ENCODE results near the gene GPBP1.
"Not testable (repeated sequence)": the region's sequence is repeated elsewhere in the genome, so short reads cannot be mapped to it uniquely, and the experiment has no call there.

Gene GPBP1

DNA sequence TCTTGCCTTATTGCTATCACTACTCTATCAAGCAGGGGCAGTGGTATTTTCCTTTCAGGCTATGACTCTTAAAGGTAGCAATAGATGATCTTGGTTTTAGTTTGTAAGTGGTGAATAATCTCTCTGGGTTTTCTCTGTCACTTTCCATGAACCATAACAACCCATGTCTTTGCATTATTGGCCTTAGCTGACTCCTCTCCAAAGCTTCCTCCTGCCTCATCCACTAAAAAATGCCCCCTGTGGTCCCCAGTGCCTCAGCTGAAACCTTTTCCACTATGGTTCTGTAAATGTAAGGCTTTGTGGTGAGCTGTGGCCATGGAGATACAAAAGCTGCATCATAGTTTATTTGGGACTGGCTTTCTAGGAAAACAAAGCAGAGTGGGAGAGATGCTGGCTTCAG, 128.8 kb downstream of the GPBP1 start:
- in situ Hi-C loops (cut with MboI; ENCODE audit: low sequenced_read_pairs, unreplicated experiment) = no loop called here
- DNase-seq (ENCODE audit: low spot score) = no peak
- TF ChIP-seq, protein P1, sequence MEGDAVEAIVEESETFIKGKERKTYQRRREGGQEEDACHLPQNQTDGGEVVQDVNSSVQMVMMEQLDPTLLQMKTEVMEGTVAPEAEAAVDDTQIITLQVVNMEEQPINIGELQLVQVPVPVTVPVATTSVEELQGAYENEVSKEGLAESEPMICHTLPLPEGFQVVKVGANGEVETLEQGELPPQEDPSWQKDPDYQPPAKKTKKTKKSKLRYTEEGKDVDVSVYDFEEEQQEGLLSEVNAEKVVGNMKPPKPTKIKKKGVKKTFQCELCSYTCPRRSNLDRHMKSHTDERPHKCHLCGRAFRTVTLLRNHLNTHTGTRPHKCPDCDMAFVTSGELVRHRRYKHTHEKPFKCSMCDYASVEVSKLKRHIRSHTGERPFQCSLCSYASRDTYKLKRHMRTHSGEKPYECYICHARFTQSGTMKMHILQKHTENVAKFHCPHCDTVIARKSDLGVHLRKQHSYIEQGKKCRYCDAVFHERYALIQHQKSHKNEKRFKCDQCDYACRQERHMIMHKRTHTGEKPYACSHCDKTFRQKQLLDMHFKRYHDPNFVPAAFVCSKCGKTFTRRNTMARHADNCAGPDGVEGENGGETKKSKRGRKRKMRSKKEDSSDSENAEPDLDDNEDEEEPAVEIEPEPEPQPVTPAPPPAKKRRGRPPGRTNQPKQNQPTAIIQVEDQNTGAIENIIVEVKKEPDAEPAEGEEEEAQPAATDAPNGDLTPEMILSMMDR (IDR thresholded peaks at IDR 0.05; ENCODE audit: borderline replicate concordance, control extremely low read depth, extremely low read depth, insufficient read depth, missing control alignments) = no peak

DNA sequence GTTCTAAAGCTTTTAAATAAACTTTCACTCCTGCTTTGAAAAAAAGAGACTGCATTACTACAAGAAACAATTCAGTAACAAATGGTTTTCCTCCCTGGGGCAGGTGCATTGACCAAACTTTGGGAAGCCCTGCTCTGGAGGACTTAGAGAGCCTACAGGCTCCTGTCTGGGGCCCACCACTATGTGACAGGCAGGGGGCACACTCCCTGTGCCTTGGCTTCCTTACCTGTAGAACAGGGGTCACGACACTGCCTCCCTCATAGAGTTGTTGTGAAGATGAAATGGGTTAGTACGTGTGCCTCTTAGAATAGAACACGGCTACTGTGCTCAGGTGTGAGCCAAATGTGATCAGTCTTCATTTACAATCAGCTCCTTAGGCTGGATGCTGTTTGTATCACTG, 130.1 kb downstream of the GPBP1 start:
- in situ Hi-C loops (cut with MboI; ENCODE audit: low sequenced_read_pairs, unreplicated experiment) = no loop called here
- no peak for DNase-seq (ENCODE audit: low spot score)

DNA sequence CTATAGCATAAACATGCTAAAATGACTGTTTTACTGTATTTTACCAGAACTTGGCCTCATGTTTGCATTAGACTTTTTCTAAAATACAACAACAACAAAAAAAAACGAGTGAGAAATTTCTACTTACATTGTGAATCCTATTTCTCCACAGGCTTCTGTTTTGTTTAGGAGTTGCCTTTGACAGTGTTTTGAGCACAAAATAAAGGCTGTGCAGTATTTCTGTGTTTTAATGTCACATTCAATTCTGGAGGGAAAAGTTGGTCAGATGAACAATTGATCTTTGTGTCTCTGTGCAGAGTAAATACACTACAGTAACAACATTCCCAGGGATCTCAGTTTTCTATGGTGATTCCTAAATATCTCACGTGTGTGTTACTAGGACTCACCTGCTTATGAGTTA, 131.1 kb downstream of the GPBP1 start:
- TF ChIP-seq, protein P1 (IDR thresholded peaks at IDR 0.05; ENCODE audit: borderline replicate concordance, control extremely low read depth, extremely low read depth, insufficient read depth, missing control alignments) = no peak
- no peak for DNase-seq (ENCODE audit: low spot score)
- in situ Hi-C loops (cut with MboI; ENCODE audit: low sequenced_read_pairs, unreplicated experiment) = no loop called here

More for the DNA sequence above, 130.1 kb downstream of the GPBP1 start:
- TF ChIP-seq, protein P1 (IDR thresholded peaks at IDR 0.05; ENCODE audit: borderline replicate concordance, control extremely low read depth, extremely low read depth, insufficient read depth, missing control alignments) = no peak

DNA sequence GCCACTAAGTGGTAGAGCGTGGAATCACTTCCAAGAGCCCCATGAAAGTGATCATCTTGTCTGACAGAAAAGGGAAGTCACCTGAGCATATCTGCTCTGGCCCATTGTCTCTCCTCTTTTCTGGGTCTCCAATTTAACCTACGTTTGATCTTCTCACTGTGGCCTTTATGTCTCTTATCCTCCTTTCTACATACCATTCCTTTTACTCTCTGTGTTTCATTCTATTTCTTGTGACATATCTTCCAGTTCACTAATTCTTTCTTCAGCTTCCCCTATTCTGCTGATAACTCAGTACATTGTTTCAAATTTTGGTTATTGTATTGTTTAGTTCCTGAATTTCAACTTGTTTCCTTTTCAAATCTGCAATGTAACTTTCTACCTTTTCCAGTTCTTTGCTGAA, 132.5 kb downstream of the GPBP1 start:
- TF ChIP-seq, protein P1 (IDR thresholded peaks at IDR 0.05; ENCODE audit: borderline replicate concordance, control extremely low read depth, extremely low read depth, insufficient read depth, missing control alignments) = no peak
- in situ Hi-C loops (cut with MboI; ENCODE audit: low sequenced_read_pairs, unreplicated experiment) = no loop called here

DNA sequence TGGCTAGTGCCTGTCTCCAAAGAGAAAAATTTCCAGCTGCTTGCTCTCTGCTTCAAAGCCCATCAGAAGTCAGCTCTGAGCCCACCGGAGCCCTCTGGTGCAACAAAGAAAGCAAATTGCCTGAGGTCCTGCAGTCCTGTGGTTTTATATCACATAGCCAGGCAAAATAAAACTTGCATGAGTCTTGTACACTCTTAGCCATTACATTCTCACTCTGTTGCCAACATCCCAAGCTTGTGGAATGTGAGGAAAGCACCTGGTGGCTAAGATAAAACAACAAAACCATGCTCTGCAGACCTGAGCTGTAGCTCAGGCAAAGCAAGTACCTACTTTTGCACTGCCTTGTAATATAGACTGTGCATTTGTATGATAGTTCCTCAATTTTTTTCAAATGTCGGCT, 133.7 kb downstream of the GPBP1 start:
- in situ Hi-C loops (cut with MboI; ENCODE audit: low sequenced_read_pairs, unreplicated experiment) = no loop called here
- TF ChIP-seq, protein P1 (IDR thresholded peaks at IDR 0.05; ENCODE audit: borderline replicate concordance, control extremely low read depth, extremely low read depth, insufficient read depth, missing control alignments) = no peak
- no peak for DNase-seq (ENCODE audit: low spot score)

More for the DNA sequence above, 132.5 kb downstream of the GPBP1 start:
- DNase-seq (ENCODE audit: low spot score) = no peak

DNA sequence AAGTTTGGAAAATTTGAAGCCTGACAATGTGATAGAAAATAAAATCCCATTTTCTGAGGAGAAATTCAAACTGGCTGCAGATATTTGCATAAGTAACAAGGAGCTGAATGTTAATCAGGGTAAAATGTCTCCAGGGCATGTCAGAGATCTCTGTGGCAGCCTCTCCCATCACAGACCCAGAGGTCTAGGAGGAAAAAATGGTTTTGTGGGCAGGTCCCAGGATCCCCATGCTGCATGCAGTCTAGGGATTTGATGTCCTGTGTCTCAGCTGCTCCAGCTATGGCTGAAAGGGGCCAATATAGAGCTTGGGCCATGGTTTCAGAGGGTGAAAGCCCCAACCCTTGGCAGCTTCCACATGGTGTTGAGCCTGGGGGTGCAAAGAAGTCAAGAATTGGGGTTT, 135.2 kb downstream of the GPBP1 start:
- in situ Hi-C loops (cut with MboI; ENCODE audit: low sequenced_read_pairs, unreplicated experiment); DNase-seq (ENCODE audit: low spot score): not testable (repeated sequence)

DNA sequence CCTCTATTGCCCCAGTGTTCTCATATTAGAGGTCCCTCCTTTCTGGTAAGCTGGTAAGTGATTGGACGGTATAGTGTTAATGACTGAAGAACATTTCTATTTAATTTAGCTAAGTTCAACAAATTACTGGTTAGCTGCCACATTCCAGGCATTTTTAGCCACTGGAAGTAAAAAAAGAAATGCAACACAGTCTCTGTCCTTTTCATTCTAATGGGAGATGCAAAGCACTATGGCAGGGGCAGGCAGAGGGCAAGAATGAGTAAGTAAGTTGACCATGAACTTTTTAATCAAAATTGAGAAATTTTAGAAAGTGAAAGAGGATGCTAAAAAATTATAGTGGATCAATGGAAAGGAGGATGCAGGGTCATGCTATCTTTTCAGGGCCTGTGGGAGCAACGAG, 137.4 kb downstream of the GPBP1 start:
- TF ChIP-seq, protein P1 (IDR thresholded peaks at IDR 0.05; ENCODE audit: borderline replicate concordance, control extremely low read depth, extremely low read depth, insufficient read depth, missing control alignments) = no peak
- DNase-seq (ENCODE audit: low spot score) = no peak
- in situ Hi-C loops (cut with MboI; ENCODE audit: low sequenced_read_pairs, unreplicated experiment) = no loop called here
